Measurements from ENCODE around the gene ARFGAP2.

The ARFGAP2 gene

GRCh38 chr11:47147250-47147649 lies 29.4 kb downstream of the ARFGAP2 start:
- DNase-seq = no peak

- no peak for DNase-seq
Observed at GRCh38 chr11:47144541-47144940, 32.1 kb downstream of the ARFGAP2 start.

- DNase-seq = no peak
Observed at GRCh38 chr11:47143322-47143721, 33.4 kb downstream of the ARFGAP2 start.

- no peak for DNase-seq
Observed at GRCh38 chr11:47139878-47140277, 36.8 kb downstream of the ARFGAP2 start.

- no peak for DNase-seq
Observed at GRCh38 chr11:47137476-47137875, 39.2 kb downstream of the ARFGAP2 start.

- DNase-seq = no peak
Observed at GRCh38 chr11:47136921-47137320, 39.8 kb downstream of the ARFGAP2 start.

- DNase-seq = no peak
Observed at GRCh38 chr11:47136327-47136726, 40.4 kb downstream of the ARFGAP2 start.

GRCh38 chr11:47132981-47133380 lies 43.7 kb downstream of the ARFGAP2 start:
- DNase-seq = no peak

GRCh38 chr11:47132490-47132889 lies 44.2 kb downstream of the ARFGAP2 start:
- no peak for DNase-seq

- DNase-seq = no peak
Observed at GRCh38 chr11:47131136-47131535, 45.5 kb downstream of the ARFGAP2 start.

- no peak for DNase-seq
Observed at GRCh38 chr11:47130543-47130942, 46.1 kb downstream of the ARFGAP2 start.

- no peak for DNase-seq
Observed at GRCh38 chr11:47127213-47127612, 49.5 kb downstream of the ARFGAP2 start.

GRCh38 chr11:47125083-47125482 lies 51.6 kb downstream of the ARFGAP2 start:
- DNase-seq = no peak

GRCh38 chr11:47124675-47125074 lies 52.0 kb downstream of the ARFGAP2 start:
- no peak for DNase-seq

GRCh38 chr11:47123094-47123493 lies 53.6 kb downstream of the ARFGAP2 start:
- DNase-seq = no peak

- DNase-seq = no peak
Observed at GRCh38 chr11:47121731-47122130, 54.9 kb downstream of the ARFGAP2 start.

- DNase-seq = no peak
Observed at GRCh38 chr11:47121056-47121455, 55.6 kb downstream of the ARFGAP2 start.

- peak; percentile 32 for DNase-seq
Observed at GRCh38 chr11:47118958-47119688, 57.6 kb downstream of the ARFGAP2 start.

Data from activated CD8-positive, alpha-beta memory T cell treated with anti-CD3 and anti-CD28 coated beads, Interleukin-2, amount 50 U/mL, for 4 hours (primary cell).